OCI-M2 (cell line): Measurements from ENCODE around the gene CEP295NL.
"Not testable (repeated sequence)": the region's sequence is repeated elsewhere in the genome, so short reads cannot be mapped to it uniquely, and the experiment has no call there.

Source experiments
- DNase-seq: peaks from one replicate; lab custom pipeline; 2025; ENCODE audit not compliant: unreplicated experiment; lab: John Stamatoyannopoulos, UW

CEP295NL gene

GRCh38 chr17:78889531-78889930 lies 13.5 kb downstream of the CEP295NL start:
- no peak for DNase-seq

- DNase-seq = no peak
These were observed 14.0 kb downstream of the CEP295NL start for GRCh38 chr17:78888941-78889518.

- no peak for DNase-seq
These were observed 16.0 kb downstream of the CEP295NL start for GRCh38 chr17:78886954-78887353.

- DNase-seq = no peak
These were observed 17.0 kb downstream of the CEP295NL start for GRCh38 chr17:78885956-78886355.

GRCh38 chr17:78884876-78885667 lies 17.9 kb downstream of the CEP295NL start:
- DNase-seq = no peak

- no peak for DNase-seq
These were observed 18.7 kb downstream of the CEP295NL start for GRCh38 chr17:78884148-78884825.

GRCh38 chr17:78883533-78884131 lies 19.4 kb downstream of the CEP295NL start:
- no peak for DNase-seq

GRCh38 chr17:78883089-78883532 lies 19.9 kb downstream of the CEP295NL start:
- no peak for DNase-seq

- no peak for DNase-seq
These were observed 20.4 kb downstream of the CEP295NL start for GRCh38 chr17:78882540-78883088.

- DNase-seq = no peak
These were observed 23.3 kb downstream of the CEP295NL start for GRCh38 chr17:78879635-78880186.

GRCh38 chr17:78878871-78879527 lies 24.0 kb downstream of the CEP295NL start:
- DNase-seq = no peak

GRCh38 chr17:78878261-78878660 lies 24.7 kb downstream of the CEP295NL start:
- no peak for DNase-seq

- not testable (repeated sequence) for DNase-seq
These were observed 26.0 kb downstream of the CEP295NL start for GRCh38 chr17:78876954-78877517.

- no peak for DNase-seq
These were observed 26.9 kb downstream of the CEP295NL start for GRCh38 chr17:78876094-78876597.

- no peak for DNase-seq
These were observed 27.5 kb downstream of the CEP295NL start for GRCh38 chr17:78875363-78876093.

GRCh38 chr17:78873519-78874340 lies 29.3 kb downstream of the CEP295NL start:
- DNase-seq = no peak

- no peak for DNase-seq
These were observed 30.5 kb downstream of the CEP295NL start for GRCh38 chr17:78872486-78872885.

- no peak for DNase-seq
These were observed 32.4 kb downstream of the CEP295NL start for GRCh38 chr17:78870621-78871020.
